K562 (cell line): ENCODE data around the gene MCM9. TPM values are rescaled to one million over a fixed set of nuclear protein-coding genes. Genes with fewer than 3 reads are reported as not detected.

Experiments
- CBFB ChIP-seq: sonication (generic); formaldehyde crosslinking; IDR thresholded peaks from 2 replicates; pipeline ENCODE4 v1.4.0; 2020; ENCODE audit warnings: mild to moderate bottlenecking, missing genetic modification reagents
- CREB5 ChIP-seq: fragments of 250-450 bp; sonication (Bioruptor Pico); IDR thresholded peaks from 2 replicates; pipeline ENCODE4 v1.5.0; 2020; ENCODE audit warnings: mild to moderate bottlenecking
- FOS ChIP-seq: IDR thresholded peaks from 3 replicates; pipeline ENCODE4 v1.6.1; 2011; ENCODE audit not compliant: insufficient read length; ENCODE audit errors: extremely low read depth
- NR1H2 ChIP-seq: sonication (generic); formaldehyde crosslinking; IDR thresholded peaks from 2 replicates; pipeline ENCODE4 v1.4.0; 2020; ENCODE audit warnings: mild to moderate bottlenecking, missing genetic modification reagents
- PBX2 ChIP-seq, 2 experiments: IDR thresholded peaks in 1 of 2; conservative IDR thresholded peaks in 1 of 2; 2 replicates each; pipeline ENCODE4 v1.6.1; 2016; ENCODE audit warnings: low read depth in 2 of 2, mild to moderate bottlenecking in 1 of 2, missing compliant biosample characterization in 1 of 2, missing genetic modification characterization in 1 of 2, moderate library complexity in 1 of 2
- PCBP1 ChIP-seq: fragments of 200-400 bp; formaldehyde crosslinking; IDR thresholded peaks from 2 replicates; pipeline ENCODE4 v1.6.1; 2018; ENCODE audit warnings: mild to moderate bottlenecking, low read depth, low read length; ENCODE audit not compliant: poor library complexity, severe bottlenecking
- POU5F1 ChIP-seq: fragments of 150-350 bp; IDR thresholded peaks from 2 replicates; pipeline ENCODE4 v1.6.1; 2014; ENCODE audit warnings: borderline replicate concordance, low read length, low read depth, mild to moderate bottlenecking; ENCODE audit not compliant: partially characterized antibody
- PTRF ChIP-seq: fragments of 450-650 bp; IDR thresholded peaks from 2 replicates; pipeline ENCODE4 v1.6.1; 2016; ENCODE audit warnings: mild to moderate bottlenecking, missing genetic modification characterization, missing compliant biosample characterization
- SIX5 ChIP-seq, 2 experiments: IDR thresholded peaks; 2 replicates each; pipeline ENCODE4 v1.6.1; 2011; ENCODE audit warnings: low read length in 2 of 2, borderline replicate concordance in 1 of 2, low read depth in 1 of 2, mild to moderate bottlenecking in 1 of 2, moderate library complexity in 1 of 2; ENCODE audit not compliant: insufficient read depth in 1 of 2
- TARDBP ChIP-seq: fragments of 450-650 bp; IDR thresholded peaks from 2 replicates; pipeline ENCODE4 v1.6.1; 2016
- TCF15 ChIP-seq: fragments of 250-450 bp; sonication (Bioruptor Pico); IDR thresholded peaks from 2 replicates; pipeline ENCODE4 v1.8.0; 2022; ENCODE audit warnings: moderate library complexity, mild to moderate bottlenecking, inconsistent platforms
- ZBTB11 ChIP-seq, 3 experiments: fragments of 200-800 bp in 1 of 3; fragments of 250-450 bp in 1 of 3; fragments of 450-650 bp in 1 of 3; sonication (Bioruptor Pico) in 1 of 3; sonication (Bioruptor generic) in 1 of 3; formaldehyde crosslinking in 1 of 3; IDR thresholded peaks; 2 replicates each; pipeline versions ENCODE4 v1.6.1 to v1.8.0; 2016 to 2022; ENCODE audit warnings: mild to moderate bottlenecking in 2 of 3, missing genetic modification characterization in 2 of 3, missing compliant biosample characterization in 1 of 3, moderate library complexity in 1 of 3
- ZC3H4 ChIP-seq: sonication (generic); formaldehyde crosslinking; IDR thresholded peaks from 2 replicates; pipeline ENCODE4 v1.9.0; 2021; ENCODE audit warnings: missing genetic modification reagents, borderline replicate concordance
- ZFPM2 ChIP-seq: fragments of 250-450 bp; sonication (Bioruptor Pico); IDR thresholded peaks from 2 replicates; pipeline ENCODE4 v1.5.1; 2022; ENCODE audit warnings: mild to moderate bottlenecking
- ZNF217 ChIP-seq: sonication (generic); formaldehyde crosslinking; IDR thresholded peaks from 2 replicates; pipeline ENCODE4 v1.8.0; 2022; ENCODE audit warnings: mild to moderate bottlenecking, missing genetic modification reagents
- ZNF232 ChIP-seq: sonication (generic); formaldehyde crosslinking; IDR thresholded peaks from 2 replicates; pipeline ENCODE4 v1.8.0; 2022; ENCODE audit warnings: mild to moderate bottlenecking, missing genetic modification reagents
- ZNF830 ChIP-seq: fragments of 250-450 bp; sonication (Bioruptor Pico); IDR thresholded peaks from 2 replicates; pipeline ENCODE4 v1.5.0; 2021; ENCODE audit warnings: mild to moderate bottlenecking
- polyA plus RNA-seq, 8 experiments: library from polyadenylated mRNA; depleted of rRNA in 4 of 8; stranded (reverse) in 5 of 8; unstranded in 3 of 8; fragments of >200 nt; fragmentation: Nextera tagmentation in 2 of 8; fragmentation: Illumina TruSeq in 1 of 8; extraction: Ambion mirVana in 2 of 8; extraction: Trizol in 1 of 8; gene quantifications; 2 replicates each; pipeline versions ENCODE4 v1.2.1 to v1.2.3, GENCODE V29; 2011 to 2014; ENCODE audit warnings: inconsistent platforms in 1 of 8, missing spikeins in 1 of 8
- total RNA-seq, 7 experiments: library from RNA; depleted of rRNA in 6 of 7; stranded (reverse); fragments of >200 nt in 6 of 7; fragmentation: Illumina TruSeq in 2 of 7; extraction: Trizol in 2 of 7; gene quantifications; 2 replicates each; pipeline versions ENCODE4 v1.2.1 to v1.2.3, GENCODE V29; 2011 to 2021; ENCODE audit warnings: low replicate concordance in 1 of 7

The MCM9 gene
- total and polyA plus RNA-seq, 9 of the 15 experiments (the other 6 are each of a cell fraction or from before 2014, with no cell fraction given), result 4.8 to 16.7 (median 11.6) TPM

DNA sequence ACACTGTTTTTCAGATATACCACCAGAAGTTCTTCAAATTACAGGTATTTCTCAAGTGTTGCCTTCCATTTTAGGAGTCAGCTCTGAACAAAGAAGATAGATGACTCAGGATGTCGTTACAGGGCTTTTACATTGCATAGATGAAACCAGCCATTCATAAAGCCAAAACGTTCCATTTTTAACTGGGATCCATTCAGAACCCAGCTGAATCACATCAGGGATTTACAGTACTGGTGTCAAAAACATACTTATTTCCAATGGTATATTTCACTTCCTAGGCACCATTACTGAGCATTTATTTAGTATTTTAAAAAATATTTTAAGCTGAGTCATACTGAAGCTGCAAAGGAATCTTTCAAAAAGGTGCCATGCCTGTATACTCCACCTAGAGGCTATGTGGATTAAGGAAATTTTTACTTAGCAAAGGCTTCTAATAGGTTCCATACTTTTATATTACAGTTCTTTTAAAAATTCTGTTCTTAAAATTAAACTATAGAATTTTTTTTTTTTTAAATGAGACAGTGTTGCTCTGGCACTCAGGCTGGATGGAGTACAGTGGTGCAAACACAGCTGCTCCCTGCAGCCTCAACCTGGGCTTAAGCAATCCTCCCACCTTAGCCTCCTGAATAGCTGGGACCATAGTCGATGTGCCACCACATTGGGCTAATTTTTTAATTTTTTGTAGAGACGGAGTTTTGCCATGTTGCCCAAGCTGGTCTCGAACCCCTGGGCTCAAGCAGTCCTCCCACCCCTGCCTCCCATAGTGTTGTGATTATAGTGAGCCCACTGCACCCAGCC, 38.4 kb downstream of the MCM9 start (continued):
- no peak for TF ChIP-seq PBX2 (CRISPR knock-in tag; IDR thresholded peaks at IDR 0.05; ENCODE audit: low read depth)
- peak; percentile 73 for TF ChIP-seq PBX2 (tag; conservative IDR thresholded peaks at IDR 0.05; ENCODE audit: low read depth)
- TF ChIP-seq PCBP1, result no peak
- TF ChIP-seq ZFPM2 (CRISPR knock-in tag), result no peak
- TF ChIP-seq ZNF232, result no peak
- TF ChIP-seq CBFB (CRISPR knock-in tag), result no peak
- no peak for TF ChIP-seq SIX5 (IDR thresholded peaks at IDR 0.05; ENCODE audit: borderline replicate concordance in 1 of 2, insufficient read depth in 1 of 2, low read depth in 1 of 2, low read length in 2 of 2)
- no peak for TF ChIP-seq TCF15
- no peak for TF ChIP-seq ZNF217 (CRISPR knock-in tag)
- no peak for TF ChIP-seq PTRF
- no peak for TF ChIP-seq ZBTB11 (CRISPR knock-in tag; IDR thresholded peaks at IDR 0.05)
- TF ChIP-seq TARDBP, result no peak
- TF ChIP-seq FOS, result no peak
- TF ChIP-seq CREB5 (CRISPR knock-in tag), result no peak
- TF ChIP-seq ZC3H4 (CRISPR knock-in tag), result no peak
- TF ChIP-seq ZNF830 (CRISPR knock-in tag), result no peak
- no peak for TF ChIP-seq POU5F1
- TF ChIP-seq NR1H2 (CRISPR knock-in tag), result no peak
